HG02763 (cell line): ENCODE measurements around the gene TES.
"Not testable (repeated sequence)": the region's sequence is repeated elsewhere in the genome, so short reads cannot be mapped to it uniquely, and the experiment has no call there.

ENCODE experiments used
- ATAC-seq: cut with Tn5 transposase; IDR thresholded peaks from one replicate; pipeline ENCODE4 v1.9.1; 2021; ENCODE audit warnings: mild to moderate bottlenecking, moderate library complexity; ENCODE audit not compliant: unreplicated experiment

TES gene

DNA sequence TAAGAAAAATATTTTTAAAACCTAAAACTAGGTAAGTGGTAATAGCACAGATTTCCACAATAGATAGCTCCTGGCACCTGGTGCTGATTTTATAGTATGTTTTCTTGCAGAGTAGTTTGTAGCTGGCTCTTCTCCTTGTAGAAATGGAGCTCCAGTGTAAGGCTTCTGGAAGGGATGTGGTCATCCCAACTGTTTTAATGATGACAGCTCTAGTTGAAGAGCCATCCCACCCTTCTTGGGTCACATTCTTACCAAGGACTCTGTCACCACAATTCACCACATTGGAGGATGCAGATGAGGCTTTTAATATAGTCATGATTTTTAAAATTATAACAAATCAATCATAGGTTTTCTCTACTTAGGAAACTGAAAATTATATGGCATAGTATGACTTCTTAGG is 31.0 kb downstream of the TES start:
- ATAC-seq = no peak

DNA sequence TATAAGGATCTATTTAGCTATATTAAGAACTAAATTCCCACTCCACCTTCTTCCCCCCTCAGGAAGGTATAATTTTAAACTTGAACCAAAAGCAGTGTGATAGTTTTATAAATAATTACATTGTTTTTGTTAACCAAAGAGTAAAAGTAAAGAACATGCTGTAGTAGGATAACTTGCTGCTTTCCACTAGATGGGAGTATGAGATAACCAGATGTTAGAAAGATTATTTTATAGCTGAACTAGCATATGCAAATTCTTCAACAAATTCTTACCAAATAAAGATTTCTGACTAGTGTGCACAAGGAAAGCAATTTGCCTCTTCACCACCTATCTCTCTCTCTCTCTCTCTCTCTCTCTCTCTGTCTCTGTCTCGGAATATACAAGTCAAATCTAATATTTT is 31.8 kb downstream of the TES start:
- no peak for ATAC-seq

DNA sequence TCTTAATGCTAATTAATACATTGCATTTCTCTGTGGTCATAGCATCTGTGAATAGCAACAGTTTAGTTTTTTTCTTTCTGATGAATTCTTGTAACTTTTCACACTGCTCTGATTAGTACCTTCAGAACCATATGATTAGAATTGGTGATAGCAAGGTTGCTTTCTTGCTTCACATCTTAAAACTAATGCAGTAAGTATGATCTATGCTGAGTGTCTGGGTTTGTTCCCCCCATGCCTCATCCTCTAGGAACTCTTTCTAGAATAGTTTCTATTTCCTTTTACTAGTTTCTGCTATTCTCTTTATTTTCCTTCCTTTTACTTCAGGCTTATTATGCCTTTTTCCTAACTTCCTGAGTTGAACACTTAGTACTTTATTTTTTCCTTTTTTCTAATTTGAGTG is 32.4 kb downstream of the TES start:
- ATAC-seq = no peak

DNA sequence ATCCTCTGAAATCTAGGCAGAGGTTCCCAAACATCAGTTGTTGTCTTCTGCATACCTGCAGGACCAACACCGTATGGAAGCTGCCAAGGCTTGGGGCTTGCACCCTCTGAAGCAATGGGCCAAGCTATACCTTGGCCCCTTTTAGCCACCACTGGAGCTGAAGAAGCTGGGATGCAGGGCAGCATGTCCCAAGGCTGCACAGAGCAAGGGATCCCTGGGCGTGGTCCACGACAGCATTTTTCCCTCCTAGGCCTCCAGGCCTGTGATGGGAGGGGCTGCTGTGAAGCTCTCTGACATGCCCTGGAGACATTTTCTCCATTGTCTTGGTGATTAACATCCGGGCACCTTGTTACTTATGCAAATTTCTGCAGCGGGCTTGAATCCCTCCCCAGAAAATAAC is 34.5 kb downstream of the TES start:
- not testable (repeated sequence) for ATAC-seq

DNA sequence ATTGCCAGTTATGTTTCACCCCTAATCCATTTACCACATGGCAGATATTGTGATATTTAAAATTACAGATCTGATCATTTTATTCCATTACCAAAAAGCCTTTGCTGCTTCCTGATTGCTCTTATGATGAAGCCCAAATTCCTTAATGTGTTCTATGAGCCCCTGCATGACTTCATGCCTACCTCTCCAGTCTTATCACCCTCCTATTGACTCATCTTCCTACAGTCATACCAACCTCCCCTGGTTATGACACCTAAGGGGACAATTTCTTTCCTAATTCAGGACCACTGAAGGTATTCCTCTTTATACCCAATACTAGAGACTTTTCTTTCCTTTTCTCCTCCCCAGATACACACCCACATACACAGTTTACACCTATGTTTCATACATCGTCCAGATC is 36.0 kb downstream of the TES start:
- no peak for ATAC-seq

DNA sequence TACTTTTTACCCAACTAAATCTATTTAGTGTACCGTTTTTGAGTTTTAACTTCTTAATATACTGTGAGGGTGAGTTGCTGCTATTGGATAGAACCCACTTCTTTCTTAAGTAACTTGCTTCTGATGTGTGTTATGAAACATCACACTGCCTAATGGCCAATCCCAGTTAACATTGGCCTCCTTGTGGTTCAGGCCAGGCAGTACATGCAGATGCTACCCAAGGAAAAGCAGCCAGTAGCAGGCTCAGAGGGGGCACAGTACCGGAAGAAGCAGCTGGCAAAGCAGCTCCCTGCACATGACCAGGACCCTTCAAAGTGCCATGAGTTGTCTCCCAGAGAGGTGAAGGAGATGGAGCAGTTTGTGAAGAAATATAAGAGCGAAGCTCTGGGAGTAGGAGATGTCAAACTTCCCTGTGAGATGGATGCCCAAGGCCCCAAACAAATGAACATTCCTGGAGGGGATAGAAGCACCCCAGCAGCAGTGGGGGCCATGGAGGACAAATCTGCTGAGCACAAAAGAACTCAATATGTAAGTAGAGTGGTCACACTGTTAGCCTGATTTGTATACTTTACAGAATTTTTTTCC is 39.7 kb downstream of the TES start:
- no peak for ATAC-seq

DNA sequence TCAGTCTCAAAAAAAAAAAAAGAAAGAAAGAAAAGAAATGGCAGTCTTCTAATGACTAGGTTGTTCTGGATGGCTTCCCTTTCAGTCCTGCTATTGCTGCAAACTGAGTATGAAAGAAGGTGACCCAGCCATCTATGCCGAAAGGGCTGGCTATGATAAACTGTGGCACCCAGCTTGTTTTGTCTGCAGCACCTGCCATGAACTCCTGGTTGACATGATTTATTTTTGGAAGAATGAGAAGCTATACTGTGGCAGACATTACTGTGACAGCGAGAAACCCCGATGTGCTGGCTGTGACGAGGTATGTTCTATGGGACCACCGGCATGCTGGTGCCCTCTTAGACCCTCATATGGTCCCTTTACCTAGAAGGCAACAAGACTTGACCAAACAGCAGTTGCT is 41.3 kb downstream of the TES start:
- ATAC-seq = no peak

DNA sequence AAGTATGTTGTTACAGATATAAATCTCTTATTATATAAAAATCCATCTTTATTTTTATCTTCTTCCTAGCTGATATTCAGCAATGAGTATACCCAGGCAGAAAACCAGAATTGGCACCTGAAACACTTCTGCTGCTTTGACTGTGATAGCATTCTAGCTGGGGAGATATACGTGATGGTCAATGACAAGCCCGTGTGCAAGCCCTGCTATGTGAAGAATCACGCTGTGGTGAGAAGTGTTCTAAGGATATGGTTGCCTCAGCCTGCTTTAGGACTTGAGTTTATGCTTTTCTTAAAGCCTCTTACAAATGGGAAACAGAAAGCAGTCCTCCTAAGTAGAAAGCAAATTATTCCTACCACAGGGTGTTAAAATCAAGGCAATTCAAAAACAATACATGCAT is 41.9 kb downstream of the TES start:
- ATAC-seq = no peak

DNA sequence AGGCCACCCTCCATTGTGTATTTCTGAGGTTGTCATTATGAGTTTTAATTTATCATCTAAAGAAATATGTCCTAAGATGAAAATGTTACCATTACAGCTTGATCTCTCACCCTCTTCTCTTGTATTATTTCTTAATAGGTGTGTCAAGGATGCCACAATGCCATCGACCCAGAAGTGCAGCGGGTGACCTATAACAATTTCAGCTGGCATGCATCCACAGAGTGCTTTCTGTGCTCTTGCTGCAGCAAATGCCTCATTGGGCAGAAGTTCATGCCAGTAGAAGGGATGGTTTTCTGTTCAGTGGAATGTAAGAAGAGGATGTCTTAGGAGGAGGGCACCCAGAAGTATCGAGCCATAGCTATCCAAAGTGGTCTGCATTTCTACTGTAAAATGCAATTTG is 46.8 kb downstream of the TES start:
- ATAC-seq = no peak

DNA sequence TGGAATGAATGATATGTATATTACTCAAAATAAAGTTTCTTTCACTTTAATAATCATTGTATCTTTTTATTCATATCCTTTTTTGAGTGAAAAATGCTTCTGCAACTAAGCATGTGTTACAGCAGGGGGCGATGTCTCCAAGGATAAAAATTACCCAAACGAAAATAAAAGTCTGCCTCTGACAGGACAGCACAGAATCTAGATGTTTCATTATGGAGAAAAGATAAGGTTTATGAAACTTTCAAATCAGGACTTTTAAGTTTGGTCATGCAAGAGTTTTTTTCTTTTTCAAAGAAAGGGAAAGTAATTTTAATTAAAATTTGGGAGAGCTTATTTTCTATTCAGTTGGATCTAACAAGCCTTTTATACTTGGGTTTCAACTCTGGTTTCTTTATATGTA is 48.4 kb downstream of the TES start:
- ATAC-seq = peak; percentile 51

DNA sequence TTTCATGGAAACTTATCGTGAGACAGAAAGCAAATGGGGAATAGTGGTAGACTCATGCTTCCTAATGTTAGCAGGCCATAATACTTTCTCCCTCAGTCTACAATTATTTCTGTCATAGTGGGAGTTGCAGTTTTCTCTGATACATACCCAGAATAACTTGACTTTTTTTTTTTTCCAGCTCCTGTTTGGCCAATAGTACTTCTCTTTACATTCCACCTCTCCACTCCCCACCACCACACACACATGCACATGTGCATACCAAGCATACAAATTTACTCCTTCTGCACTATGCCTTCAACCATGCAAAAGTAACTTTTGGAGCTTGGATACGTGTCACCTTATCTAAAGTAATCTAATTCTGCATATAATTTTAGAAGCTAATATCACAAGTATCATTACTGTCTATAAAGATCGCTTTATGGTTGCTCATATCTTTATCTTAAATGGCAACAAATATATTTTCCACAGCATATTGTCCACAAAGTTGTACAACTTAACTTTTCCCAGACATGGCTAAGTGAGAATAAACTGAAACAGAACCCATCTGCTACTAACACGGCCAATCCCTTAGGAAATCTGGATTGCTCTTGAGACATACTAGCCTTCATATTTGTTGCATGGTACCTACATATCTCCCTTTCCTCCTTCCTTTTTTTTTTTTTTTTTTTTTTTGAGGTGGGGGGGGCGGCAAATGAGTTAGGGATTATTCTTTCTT is 49.0 kb downstream of the TES start:
- no peak for ATAC-seq

DNA sequence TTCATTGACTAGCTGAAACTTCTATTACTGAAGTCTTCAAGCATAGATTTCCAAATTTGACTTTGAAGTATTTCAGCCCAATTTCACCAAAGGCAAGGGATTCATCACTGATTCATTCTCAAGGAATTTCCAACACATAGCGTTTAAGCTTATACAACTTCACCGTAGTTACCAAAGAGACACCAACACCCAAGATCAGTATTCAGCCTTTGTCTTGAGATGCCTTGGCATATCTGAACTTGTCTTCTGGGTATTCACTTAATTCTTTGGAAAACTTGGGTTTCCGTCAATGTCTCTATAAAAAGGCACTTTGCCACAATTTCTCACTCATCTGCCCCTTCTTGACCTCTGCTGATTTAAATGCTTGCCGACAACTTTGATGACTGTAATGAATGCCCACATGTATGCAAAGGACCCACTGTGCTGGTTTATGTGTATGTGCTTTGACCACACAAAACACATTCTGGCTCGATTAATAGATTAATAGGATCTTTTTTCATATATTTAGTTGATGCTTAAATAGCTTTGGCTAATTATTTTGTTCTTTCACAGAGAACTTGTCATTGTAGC is 49.6 kb downstream of the TES start:
- ATAC-seq = no peak

DNA sequence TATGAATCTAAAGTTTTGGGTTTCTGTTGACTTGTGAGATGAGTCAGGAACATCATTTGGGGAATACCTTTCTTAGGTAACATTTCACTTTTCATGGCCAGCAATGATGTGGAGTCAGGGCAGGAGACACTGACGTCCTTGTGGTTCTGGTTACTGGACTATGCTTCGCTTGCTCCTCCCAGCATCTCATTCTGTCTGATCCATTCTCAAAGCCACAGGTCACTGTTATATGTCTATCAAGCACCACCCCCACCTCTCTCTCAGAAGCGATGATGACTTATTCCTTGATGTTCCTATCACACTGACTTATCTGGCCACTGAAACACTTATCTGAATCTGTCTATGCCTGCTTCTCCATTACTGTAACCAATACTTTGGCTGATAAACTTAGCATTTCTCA is 51.6 kb downstream of the TES start:
- no peak for ATAC-seq

DNA sequence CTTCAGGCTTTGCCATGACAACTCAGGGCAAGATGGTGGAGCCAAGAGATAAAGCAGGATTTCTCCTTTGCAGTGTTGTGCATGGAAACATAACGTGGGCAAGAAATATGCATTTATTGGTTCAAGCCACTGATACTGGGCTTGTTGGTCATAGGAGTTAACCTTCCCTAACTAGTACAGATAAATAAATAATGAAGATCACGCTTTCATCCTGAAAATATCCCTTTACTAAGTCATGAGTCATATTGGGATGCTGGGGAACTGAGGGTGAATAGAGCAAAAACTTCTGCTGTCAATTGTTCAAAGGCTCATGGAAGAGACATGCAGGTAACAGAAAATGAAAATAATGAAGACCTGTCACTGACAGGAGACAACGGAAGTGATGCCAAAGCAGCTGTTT is 55.5 kb downstream of the TES start:
- no peak for ATAC-seq

DNA sequence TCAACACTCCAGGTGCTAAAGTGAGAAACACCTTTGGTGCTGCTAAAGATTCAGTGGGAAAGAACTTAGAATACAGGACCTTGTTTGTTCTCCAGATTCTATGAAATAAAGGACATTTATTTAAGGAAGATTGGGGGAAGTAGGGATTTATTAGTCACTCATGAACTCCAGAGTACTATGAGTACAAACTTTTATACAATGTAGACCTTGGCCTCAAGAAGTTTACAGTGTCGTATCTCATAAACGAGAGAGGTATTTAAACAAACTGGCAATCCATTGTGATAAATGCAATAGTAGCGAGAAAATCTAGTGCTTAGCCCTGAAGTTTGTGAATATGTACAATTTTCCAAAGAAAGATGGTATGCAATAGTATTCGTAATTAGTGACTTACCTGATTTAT is 59.1 kb downstream of the TES start:
- no peak for ATAC-seq

DNA sequence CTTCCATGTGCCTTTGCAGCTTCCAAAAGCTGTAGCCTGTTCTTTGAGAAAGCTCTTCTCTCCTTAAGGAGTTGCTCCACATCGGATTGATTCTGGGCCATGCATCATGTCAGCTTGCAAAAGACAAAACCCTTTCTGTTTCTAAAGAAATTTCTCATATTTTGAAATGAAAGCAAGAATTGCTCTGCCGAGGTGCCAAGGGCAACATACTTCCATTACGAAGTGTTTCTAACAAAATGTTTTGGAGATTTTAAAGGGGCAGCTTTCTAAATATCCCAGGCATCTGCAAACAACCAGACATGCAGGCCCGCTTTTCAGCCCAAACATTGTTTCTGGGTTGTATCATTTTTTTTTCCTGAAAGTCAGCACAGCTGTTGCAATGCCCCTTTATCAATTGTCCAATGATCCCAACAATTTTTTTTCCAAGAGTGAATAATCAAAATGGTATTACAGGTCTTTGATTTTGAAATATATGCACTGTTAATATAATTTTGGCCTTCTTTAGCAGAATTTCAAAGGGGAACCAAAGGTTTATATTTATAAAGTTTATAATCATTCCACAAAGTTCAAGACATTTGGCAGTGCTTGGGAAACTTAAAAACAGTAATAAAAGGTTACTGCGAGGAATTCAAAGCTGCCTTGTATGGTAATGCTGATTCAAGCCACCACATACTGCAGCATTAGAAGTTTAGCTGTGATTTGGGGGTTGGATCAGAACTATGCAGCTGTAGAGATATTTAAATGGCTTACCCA is 61.0 kb downstream of the TES start:
- no peak for ATAC-seq

DNA sequence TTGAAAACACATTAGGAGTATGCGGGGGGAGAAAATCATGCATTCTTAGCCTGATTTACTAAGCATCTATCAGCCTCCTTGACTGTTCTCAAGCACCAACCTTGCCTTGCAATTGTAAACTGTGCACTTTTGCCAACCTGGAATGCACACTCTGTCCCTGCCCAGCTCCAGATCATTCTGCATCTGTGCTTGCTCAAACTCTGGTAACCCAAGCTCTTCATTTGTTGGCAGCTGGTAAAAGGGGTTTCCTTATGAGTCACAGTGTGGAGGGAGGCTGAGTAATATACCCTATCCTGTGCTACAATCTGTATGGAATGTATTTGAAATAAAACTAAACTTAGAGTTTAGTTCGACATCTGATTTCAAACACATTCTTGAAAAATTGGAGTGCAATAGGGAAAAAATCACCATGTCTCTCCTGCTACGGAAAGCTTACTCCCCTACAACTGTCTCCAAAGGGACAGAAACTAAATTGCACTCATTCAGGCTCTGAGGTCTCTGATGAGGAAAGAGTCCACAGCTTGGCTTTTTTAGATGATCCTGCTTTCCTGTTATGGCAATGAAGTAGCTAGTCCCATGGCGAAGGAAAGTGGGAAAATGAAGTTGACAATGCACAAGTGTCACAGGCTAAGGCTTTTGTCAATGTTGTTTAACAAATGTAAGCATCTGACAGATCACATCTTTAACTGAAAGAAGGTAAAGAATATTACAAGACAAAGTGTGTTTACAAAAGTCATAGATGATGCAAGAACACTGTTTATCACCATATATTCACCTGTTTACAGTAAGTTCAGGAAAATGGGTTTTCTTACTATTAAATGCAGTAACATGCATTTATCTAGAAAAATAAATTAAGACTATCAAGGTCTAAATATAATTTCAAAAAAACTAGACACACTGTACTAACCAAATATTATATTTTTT is 61.9 kb downstream of the TES start:
- no peak for ATAC-seq

DNA sequence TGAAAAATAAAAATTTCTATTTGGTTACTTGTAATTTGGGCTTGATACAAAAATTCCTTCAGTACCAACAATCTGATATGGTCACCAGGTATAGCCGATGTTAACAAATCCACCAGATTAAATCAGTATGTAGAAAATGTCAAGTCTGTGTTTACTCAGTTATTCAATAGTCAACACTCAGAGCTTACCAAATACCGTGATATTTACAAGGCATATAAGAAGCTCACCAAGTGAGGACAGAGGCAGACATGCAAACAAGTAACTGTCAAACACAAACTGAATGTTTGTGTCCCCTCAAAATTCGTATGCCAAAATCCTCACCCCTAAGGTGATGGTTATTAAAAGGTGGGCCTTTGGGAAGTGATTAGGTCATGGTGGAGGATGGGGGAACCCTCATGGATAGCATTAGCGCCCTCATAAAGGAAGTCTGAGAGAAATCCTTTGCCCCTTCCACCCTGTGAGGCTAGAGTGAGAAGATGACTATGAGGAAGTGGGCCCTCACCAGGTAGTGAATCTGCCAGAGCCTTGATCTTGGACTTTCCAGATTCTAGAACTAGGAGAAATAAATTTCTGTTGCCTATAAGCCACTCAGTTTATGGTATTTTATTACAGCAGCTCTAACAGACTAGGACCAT is 63.1 kb downstream of the TES start:
- ATAC-seq = no peak

DNA sequence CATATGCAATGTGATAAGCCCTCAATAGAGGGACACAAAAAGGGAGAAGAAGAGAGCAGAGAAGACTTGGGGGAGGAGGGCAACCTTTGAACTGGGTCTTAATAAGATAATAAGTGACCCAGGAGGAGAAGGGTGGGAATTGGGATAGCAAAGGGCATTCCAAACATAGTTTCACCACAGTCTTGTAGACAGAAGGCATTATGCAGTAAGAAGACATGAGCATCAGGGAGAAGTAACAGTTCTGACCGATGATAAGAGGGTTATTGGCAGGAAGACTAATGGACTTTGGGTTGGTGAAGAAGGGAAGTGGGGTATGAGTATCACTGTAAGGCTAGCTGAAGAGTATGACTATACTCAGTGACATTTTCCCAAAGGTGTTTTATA is 63.6 kb downstream of the TES start:
- no peak for ATAC-seq

DNA sequence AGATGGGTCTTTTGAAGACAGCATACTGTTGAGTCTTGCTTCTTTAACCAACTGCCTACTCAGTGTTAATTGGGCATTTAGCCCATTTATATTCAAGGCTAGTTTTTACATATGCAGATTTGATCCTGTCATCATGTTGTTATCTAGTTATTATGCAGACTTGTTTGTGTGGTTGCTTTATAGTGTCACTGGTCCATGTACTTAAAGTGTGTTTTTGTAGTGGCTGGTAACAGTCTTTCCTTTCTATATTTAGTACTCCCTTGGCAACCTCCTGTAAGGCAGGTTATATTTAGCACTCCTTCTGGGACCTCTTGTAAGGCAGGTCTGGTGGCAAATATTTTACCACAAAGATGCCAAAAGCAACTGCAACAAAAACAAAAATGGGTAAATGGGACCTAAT is 66.7 kb downstream of the TES start:
- no peak for ATAC-seq

DNA sequence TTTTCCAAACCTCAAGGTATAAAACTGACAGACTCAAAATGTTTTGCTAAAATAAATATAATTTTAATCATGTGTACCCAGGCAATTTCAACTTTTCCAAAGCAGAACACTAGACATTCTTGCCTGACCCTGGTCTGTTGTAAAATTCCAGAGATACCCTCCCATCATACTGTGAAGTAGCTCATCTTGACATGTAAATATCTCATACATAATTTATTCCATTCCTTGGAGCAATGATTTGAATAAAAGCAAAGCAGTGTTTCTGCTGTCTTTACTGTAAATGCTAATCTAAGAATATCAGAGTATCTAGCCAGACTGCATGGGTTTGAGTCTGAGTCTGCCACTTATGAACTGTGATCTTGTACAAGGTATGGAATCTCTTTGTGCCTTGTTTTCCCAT is 68.9 kb downstream of the TES start:
- no peak for ATAC-seq
